Fibroblast of villous mesenchyme (primary cell): ENCODE results near the gene TXNDC9. TPM values are rescaled to one million over a fixed set of nuclear protein-coding genes. Genes with fewer than 3 reads are reported as not detected.
A peak's percentile ranks its signal among the peaks of the same experiment; 100 is the strongest.
"Not testable (repeated sequence)": the region's sequence is repeated elsewhere in the genome, so short reads cannot be mapped to it uniquely, and the experiment has no call there.

Experiments
- DNase-seq: peaks from one replicate; pipeline ENCODE4 v3.0.0-alpha.2; 2010; ENCODE audit warnings: low read depth
- H3K4me3 ChIP-seq: 2 replicates; pipeline ENCODE4 v1.5.1; 2011; ENCODE audit warnings: low read depth, mild to moderate bottlenecking, low read length
- total RNA-seq: library from RNA; depleted of rRNA; stranded (reverse); fragments of >200 nt; gene quantifications from 2 replicates; pipeline ENCODE4 v1.2.3, GENCODE V29; 2012
- TF ChIP-seq, protein P1 (sequence below): IDR thresholded peaks from 2 replicates; pipeline ENCODE4 v1.5.1; 2012; ENCODE audit warnings: low read depth, mild to moderate bottlenecking, low read length; ENCODE audit not compliant: insufficient read depth

Gene TXNDC9
- total RNA-seq, 1 donor, result 115 TPM

- TF ChIP-seq, protein P1, sequence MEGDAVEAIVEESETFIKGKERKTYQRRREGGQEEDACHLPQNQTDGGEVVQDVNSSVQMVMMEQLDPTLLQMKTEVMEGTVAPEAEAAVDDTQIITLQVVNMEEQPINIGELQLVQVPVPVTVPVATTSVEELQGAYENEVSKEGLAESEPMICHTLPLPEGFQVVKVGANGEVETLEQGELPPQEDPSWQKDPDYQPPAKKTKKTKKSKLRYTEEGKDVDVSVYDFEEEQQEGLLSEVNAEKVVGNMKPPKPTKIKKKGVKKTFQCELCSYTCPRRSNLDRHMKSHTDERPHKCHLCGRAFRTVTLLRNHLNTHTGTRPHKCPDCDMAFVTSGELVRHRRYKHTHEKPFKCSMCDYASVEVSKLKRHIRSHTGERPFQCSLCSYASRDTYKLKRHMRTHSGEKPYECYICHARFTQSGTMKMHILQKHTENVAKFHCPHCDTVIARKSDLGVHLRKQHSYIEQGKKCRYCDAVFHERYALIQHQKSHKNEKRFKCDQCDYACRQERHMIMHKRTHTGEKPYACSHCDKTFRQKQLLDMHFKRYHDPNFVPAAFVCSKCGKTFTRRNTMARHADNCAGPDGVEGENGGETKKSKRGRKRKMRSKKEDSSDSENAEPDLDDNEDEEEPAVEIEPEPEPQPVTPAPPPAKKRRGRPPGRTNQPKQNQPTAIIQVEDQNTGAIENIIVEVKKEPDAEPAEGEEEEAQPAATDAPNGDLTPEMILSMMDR, result no peak
- no peak for DNase-seq
- no peak overlapping the region for H3K4me3 ChIP-seq
Measured at GRCh38 chr2:99346218-99346617, 10.1 kb upstream of the TXNDC9 start.

- DNase-seq, H3K4me3 ChIP-seq: not testable (repeated sequence)
Measured at GRCh38 chr2:99345446-99345845, 9.3 kb upstream of the TXNDC9 start.

DNA sequence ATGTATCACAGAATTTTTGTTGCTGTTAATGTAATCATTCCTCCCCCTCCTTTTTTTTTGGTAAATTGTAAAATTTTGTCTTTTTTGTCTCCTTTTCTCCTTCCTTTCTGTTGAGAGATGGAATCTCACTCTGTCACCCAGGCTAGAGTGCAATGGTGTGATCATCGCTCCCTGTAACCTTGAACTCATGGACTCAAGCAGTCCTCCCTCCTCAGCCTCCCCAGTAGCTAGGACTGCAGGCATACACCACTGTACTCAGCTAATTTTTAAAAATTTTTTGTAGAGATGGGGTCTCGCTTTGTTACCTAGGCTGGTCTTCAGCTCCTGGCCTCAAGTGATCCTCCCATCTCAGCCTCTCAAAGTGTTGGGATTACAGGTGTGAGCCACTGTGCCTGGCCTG is 6.4 kb upstream of the TXNDC9 start:
- DNase-seq, result no peak
- H3K4me3 ChIP-seq, result no peak overlapping the region
- TF ChIP-seq, protein P1, result no peak

DNA sequence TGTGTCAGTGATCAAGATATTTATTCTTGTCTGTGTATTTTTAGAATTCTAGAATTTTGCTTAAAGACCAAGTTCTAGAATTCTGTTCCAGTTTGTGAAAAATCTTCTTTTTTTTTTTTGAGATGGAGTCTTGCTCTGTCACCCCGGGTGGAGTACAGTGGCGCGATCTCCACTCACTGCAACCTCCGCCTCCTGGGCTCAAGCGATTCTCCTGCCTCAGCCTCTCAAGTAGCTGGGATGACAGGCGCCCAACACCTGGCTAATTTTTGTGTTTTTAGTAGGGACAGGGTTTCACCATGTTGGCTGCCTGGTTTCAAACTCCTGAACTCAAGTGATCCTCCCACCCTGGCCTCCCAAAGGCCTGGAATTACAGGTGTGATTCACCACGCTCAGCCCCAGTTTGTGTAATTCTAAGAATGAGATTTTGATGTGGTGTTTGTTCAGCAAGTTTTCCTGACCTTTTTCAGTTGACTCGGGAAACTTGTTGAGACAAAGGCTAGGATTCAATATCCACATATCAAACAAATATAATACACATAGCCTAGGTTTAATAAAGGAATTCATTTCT is 4.6 kb upstream of the TXNDC9 start:
- no peak overlapping the region for H3K4me3 ChIP-seq
- TF ChIP-seq, protein P1, result no peak
- DNase-seq, result no peak

DNA sequence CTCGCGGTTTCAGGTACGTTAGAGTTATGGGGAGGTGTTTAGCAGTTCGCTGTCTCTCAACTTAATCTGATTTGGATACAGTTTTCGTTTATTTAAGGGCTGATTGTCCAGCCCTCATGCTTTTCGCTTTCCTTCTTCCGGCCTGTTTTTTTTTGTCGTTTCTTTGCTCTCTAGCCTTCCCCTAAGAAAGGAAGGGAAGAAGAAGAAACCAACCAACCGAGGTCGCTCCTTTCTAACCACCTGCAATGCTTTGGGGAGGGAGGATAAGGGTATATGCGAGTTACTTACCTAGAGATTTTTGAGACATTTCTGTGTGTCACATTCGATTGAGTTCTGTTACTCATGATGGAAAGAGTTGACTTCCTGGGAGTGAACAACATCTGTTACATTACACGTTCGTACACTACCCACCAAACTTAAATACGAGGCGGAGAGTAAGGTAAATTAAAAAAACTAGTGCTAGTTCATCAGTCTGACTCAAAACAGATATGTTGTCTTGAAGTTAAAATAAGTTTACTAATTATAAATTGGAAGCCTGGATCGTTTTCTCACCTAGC is 2.0 kb upstream of the TXNDC9 start:
- peak overlapping the region; percentile 90 for H3K4me3 ChIP-seq
- DNase-seq, result peak; percentile 36
- TF ChIP-seq, protein P1, result no peak

DNA sequence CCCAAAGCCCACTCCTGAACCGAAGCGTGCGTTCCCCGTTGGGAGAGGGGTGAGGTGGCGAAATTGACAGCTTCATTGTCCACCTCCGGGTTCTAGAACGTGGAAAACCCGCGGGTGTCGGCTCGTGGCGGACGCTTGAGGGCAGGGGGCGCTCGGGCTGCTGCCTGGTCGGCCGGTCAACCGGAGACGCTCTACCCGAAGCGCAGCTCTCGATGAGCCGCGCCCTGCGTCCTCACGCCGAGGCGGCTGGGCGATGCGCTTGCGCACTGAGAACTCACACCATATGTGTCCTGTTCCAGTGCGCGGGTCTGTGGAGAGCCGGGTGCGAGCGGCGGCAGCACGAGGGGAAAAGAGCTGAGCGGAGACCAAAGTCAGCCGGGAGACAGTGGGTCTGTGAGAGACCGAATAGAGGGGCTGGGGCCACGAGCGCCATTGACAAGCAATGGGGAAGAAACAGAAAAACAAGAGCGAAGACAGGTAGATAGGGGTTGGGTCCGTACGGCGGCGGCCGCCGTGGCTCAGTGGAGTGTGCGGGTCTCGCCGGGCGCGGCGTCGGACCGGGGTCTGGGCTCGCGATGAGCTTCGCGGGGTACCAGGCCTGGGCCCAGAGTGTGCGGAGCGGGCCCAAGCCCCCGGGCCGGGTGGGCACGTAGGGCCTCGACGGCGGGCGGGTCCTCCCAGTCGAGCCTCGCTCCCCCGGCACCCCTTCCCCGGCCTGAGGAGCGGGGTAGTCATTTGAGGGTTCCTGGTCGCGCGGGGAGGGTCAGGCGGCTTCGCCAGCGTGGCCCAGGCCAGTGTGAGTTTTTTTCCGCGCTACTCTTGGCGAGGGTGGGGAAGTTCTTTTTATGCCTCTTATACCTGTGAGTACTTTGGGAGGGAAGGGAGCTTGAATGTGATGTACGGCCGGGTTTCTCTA is 1.2 kb upstream of the TXNDC9 start, which contains the start of gene EIF5B:
Gene EIF5B (plus strand): TSS at position 277 of the 916 bp plus-strand sequence. CDS start 166 bp downstream, at position 443.
- peak within 1 kb of the TSS; percentile 90 for H3K4me3 ChIP-seq
- TF ChIP-seq, protein P1, result peak; percentile 63
- peak; percentile 96 for DNase-seq

GRCh38 chr2:99336804-99337112 is 625 bp upstream of the TXNDC9 start:
- DNase-seq, result no peak
- TF ChIP-seq, protein P1, result no peak
- peak overlapping the region; percentile 90 for H3K4me3 ChIP-seq
